ENCODE data around the gene SUMO3.
A peak's percentile ranks its signal among the peaks of the same experiment; 100 is the strongest.

Gene SUMO3

DNA sequence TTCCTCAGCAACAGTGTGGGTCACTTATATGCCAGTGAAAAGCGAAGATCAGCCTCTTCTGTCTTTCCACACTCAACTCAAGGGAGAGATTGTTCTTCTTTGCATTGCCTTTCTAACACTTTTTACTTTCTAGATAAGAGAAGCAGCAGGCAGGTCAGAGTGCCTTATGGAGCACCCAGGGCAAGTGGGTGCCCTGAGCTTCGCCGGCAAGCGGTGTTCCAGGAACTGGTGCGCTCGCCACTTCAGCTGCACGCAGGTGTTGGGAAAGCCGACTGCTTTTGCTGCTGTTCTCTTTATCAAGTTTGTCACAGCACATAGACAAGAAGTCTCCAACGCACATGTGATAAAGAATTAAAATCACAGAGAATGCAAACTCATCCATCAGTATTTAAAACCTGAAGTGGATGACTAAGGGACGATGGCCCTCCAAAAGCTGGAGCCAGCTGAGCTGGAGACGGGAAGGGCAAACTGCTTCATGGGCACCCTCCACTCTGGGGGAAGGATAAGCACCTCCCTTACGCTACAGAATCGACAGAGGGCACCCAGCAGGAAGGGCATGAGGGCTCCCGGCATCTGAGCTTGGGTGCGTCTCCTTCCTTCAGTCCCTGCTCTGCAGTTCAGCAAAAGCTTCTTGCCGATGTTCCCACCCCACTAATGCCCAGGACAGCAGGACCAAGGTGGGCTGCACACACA lies 36.9 kb downstream of the SUMO3 start:
- Mint-ChIP-seq H3K4me3 (no peak overlapping the region), H3K36me3 (ENCODE audit: low read depth) (peaks cover 60% of the 10 kb centered on the region), H3K27ac (peak overlapping the region; percentile 20), H3K4me1 (peaks cover 30% of the 10 kb centered on the region), H3K27me3 (ENCODE audit: low read depth, poor library complexity) (no peaks in the 10 kb centered on the region), H3K9me3 (peaks cover 5% of the 10 kb centered on the region)
- TF ChIP-seq, protein P1, sequence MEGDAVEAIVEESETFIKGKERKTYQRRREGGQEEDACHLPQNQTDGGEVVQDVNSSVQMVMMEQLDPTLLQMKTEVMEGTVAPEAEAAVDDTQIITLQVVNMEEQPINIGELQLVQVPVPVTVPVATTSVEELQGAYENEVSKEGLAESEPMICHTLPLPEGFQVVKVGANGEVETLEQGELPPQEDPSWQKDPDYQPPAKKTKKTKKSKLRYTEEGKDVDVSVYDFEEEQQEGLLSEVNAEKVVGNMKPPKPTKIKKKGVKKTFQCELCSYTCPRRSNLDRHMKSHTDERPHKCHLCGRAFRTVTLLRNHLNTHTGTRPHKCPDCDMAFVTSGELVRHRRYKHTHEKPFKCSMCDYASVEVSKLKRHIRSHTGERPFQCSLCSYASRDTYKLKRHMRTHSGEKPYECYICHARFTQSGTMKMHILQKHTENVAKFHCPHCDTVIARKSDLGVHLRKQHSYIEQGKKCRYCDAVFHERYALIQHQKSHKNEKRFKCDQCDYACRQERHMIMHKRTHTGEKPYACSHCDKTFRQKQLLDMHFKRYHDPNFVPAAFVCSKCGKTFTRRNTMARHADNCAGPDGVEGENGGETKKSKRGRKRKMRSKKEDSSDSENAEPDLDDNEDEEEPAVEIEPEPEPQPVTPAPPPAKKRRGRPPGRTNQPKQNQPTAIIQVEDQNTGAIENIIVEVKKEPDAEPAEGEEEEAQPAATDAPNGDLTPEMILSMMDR (IDR thresholded peaks at IDR 0.05), result no peak
- no peak for DNase-seq

DNA sequence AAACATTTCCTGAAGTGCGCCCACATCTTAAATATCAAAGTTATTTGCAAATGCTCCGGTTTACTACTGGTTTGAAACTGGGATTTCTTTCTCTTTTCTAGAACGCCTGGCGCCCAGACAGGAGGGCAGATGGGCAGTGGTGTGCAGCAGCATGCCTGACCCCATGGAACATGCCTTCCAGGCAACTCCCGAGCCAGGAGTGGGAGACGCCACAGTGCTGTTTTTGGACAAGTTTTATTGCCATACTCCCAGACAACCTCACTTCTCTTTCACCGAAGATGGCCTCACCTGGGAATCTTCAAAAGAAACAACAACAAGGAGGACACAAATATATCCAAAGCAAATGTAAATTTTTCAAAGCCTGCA lies 37.7 kb downstream of the SUMO3 start:
- Mint-ChIP-seq H3K36me3 (ENCODE audit: low read depth) (peaks cover 57% of the 10 kb centered on the region), H3K27me3 (ENCODE audit: low read depth, poor library complexity) (no peaks in the 10 kb centered on the region), H3K4me3 (no peak overlapping the region), H3K4me1 (peaks cover 32% of the 10 kb centered on the region), H3K27ac (peak overlapping the region; percentile 95), H3K9me3 (peaks cover 5% of the 10 kb centered on the region)
- DNase-seq, result no peak
- TF ChIP-seq, protein P1 (IDR thresholded peaks at IDR 0.05), result no peak

DNA sequence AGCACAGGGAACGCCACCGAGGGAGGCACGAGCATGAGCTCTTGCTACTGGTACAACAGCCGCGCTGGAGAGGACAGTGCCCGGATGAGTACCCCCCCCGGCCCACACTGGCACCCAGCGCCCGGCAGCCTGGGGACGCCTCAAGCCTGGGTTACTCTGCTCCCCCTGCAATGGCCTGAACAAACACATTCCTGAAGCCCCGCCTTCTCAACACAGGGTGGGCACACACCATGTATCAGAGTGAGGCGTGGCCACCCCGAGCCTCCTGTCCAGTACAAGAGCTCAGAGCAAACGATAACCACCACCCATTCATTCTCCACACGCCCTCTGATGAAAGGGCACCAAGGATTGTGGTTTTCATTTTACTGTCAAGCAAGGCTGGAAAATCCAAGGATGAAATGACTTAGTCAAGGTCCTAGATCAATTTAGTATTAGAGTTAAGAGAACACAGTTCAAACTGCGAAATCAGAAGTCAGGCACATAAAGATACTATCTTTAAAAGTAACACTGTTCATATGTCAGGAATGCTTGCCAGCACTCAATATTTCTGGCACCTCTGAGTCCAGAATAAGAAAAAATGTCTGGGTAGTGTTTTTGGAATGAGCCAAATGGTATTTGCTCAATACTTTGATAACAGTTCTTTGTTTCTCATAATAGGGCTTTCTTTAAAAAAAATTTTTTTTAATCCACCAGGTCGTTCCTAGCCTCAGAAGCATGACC lies 38.3 kb downstream of the SUMO3 start:
- Mint-ChIP-seq H3K4me3 (no peak overlapping the region), H3K9me3 (peaks cover 5% of the 10 kb centered on the region), H3K27me3 (ENCODE audit: low read depth, poor library complexity) (no peaks in the 10 kb centered on the region), H3K27ac (no peak overlapping the region), H3K36me3 (ENCODE audit: low read depth) (peaks cover 60% of the 10 kb centered on the region), H3K4me1 (peaks cover 37% of the 10 kb centered on the region)
- no peak for DNase-seq
- TF ChIP-seq, protein P1 (IDR thresholded peaks at IDR 0.05), result no peak

DNA sequence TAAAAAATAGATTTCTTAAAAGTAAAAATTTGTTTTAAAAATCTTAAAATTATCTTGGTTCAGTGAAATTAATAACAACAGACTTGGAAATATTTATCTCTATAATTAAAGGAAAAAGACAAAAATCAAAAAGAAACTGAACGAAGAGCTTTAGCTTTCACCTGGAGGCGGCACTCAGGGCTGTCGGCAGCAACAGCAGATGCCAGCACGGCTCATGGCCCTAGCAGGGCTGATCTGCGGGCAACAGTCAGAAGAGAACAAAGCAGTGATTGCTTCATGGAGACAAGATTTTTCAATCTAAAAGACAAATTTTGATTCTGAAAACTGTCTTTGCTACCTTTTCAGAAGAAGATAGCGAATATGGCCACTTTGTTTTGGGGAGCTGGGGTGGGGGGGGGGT lies 38.9 kb downstream of the SUMO3 start:
- H3K27ac Mint-ChIP-seq, result no peak overlapping the region
- H3K36me3 Mint-ChIP-seq (ENCODE audit: low read depth), result peaks cover 57% of the 10 kb centered on the region
- H3K27me3 Mint-ChIP-seq (ENCODE audit: low read depth, poor library complexity), result no peaks in the 10 kb centered on the region
- no peak for DNase-seq
- TF ChIP-seq, protein P1 (IDR thresholded peaks at IDR 0.05), result no peak
- no peak overlapping the region for H3K4me3 Mint-ChIP-seq
- peaks cover 40% of the 10 kb centered on the region for H3K4me1 Mint-ChIP-seq
- peaks cover 5% of the 10 kb centered on the region for H3K9me3 Mint-ChIP-seq

DNA sequence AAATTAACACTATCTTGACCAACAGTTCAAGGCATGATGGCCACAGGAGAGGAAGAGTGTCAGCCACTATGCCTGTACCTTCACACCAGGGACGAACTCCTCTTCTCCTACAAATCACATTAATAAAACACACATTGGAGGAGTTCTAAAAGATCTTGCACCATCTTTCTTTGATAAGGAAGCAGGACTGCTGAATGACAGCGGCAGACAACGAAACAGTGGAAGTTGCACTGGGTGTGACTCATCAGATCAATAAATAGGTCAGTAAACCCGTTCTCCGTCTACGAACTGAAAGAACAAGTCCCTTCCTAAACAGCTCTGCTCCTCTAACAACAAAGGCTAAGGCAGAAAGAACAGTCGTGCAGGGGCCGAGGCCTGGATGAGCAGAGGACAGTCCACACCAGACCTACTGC lies 39.4 kb downstream of the SUMO3 start:
- Mint-ChIP-seq H3K27me3 (ENCODE audit: low read depth, poor library complexity) (no peaks in the 10 kb centered on the region), H3K27ac (no peak overlapping the region), H3K4me1 (peaks cover 45% of the 10 kb centered on the region), H3K36me3 (ENCODE audit: low read depth) (peaks cover 52% of the 10 kb centered on the region), H3K4me3 (no peak overlapping the region), H3K9me3 (peaks cover 4% of the 10 kb centered on the region)
- TF ChIP-seq, protein P1 (IDR thresholded peaks at IDR 0.05), result no peak
- no peak for DNase-seq
